Left lobe of liver (tissue), 2 donors: ENCODE measurements around the gene TMEM178B. TPM values are rescaled to one million over a fixed set of nuclear protein-coding genes. Genes with fewer than 3 reads are reported as not detected.

Experiments
- ATAC-seq: fragments of 200-7000 bp; cut with Tn5 transposase; one replicate; pipeline ENCODE4 v1.9.1; 2020; ENCODE audit warnings: mild to moderate bottlenecking, moderate library complexity
- DNase-seq: peaks from one replicate; pipeline ENCODE4 v3.0.0-alpha.2; 2020; ENCODE audit warnings: low spot score
- total RNA-seq: library from RNA; stranded (reverse); gene quantifications from one replicate; pipeline ENCODE4 v1.2.1, GENCODE V29; 2021
- donor health status: DM: no; HTN: no; CAD: no; lungs with moderate emphysema.
- donor health status: DM: no; HTN: yes; CAD: no.

The TMEM178B gene
- total RNA-seq, 1 donor from 2014 or later, result not detected

DNA sequence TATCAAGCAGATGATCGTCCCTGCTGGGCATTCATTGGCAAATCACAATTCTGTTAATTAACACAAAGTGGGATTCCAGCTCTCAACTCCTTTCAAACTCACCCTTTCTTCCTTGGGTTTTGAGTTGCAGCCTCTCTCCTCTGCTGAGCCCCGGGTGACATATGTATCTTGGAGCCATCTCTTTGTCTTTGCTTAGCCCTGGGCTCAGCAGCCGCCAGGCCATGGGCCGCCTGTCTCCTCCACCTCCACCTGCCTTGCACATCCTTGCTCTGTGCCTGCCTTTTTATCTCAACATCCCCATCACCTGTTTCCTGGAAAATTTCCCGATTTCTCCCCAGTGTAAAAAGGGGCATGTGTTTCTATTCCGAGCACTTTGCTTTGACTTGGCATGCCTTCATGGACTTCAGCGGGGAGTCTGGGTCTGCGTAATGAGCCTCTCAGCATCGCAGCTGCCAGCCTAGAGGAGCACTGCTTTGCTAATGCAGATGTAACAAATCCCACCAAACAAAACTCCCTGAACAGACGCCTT lies 336.0 kb downstream of the TMEM178B start:
- ATAC-seq (no peak), DNase-seq (no peak)

DNA sequence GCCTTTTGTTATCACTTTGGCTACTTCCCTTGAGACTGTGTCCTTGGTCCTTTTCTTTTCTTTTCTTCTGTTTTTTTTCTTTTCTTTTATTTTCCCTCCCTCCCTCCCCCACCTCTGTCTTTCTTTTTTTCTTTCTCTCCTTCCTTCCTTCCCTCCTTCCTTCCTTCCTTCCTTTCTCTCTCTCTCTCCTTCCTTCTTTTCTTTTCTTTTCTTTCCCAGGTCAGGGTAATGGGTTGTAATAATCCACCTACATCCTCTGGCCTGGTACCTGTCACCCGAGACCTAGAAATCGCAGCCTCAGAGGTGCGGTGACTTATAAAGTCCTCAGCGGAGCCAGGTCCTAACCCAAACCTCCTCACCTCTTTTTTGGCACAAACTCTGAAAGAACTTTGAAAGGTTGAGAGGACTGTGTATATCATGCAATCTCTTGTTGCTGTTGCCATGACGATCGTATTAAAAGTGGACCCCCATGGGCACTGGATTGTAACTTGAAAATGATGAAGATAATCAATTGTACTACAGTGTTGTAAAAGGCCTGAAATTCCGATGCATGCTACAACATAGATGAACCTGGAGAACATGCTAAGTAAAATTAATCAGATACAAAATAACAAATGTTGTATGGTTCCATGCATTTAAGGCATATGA lies 336.6 kb downstream of the TMEM178B start:
- ATAC-seq, result no peak

DNA sequence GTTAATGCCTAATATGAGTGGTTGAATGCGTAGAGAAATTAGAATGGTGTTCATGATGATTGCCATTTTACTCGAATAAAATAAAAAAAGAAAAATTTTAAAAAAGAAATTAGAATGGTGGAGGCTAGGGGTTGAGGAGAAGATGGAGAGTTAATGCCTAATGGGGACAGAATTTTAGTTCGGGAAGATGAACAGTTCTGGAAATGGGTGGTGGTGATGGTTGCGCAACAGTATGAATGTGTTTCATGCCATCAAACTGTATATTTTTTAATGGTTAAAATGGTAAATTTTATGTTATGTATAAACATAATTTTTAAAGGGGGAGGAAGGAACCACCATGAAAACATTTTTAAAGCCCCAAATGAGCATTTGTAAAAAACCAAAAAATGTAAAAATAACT lies 337.3 kb downstream of the TMEM178B start:
- ATAC-seq (no peak), DNase-seq (no peak)

More for the DNA sequence above, 336.6 kb downstream of the TMEM178B start:
- DNase-seq, result no peak

DNA sequence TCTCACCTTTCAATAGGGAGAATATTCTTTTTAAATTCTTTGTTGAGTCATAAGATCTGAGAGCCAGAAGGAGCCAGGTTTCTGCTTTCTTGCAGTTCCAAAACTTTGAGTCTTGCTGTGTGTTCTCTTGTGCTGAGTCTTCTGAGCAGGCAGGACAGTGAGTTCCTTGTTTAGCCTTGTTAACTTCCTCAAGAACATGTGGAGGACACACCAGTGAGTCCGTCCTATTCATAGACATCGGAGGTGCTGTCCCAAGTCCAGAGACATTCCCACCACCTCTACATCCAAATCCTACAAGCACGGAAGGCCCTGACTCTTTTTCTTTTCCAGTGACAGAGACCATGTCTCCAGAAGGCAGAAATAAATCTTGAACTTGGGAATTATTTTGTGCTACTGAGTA lies 342.1 kb downstream of the TMEM178B start:
- DNase-seq (no peak), ATAC-seq (no peak)

DNA sequence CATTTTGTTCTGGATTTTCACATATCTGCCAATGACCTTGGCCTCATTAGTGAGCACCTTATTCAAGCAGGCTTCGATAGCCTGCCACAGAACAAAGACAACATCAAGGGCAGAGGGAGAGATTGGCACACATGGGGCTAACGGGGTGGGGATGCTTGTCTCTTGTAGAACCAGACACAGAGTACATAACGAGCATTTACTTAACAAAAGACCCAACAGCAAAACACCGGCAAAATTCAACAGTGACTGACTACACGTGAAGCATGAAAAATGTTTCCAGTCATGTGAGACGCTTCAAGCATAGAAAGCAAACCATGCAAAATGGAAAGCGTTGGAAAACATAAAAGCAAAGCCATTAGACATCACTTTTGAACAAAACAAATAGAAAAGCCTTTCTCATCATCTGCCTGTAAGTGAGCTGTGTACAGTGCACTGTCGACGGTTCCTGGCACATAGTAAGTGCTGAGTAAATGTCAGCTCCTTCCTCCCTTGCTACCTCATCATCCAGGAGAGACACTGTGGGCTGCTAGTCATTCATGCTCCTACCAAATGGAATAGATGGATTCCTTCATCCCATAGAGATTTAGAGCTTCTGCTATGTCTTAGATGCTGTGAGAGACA lies 342.9 kb downstream of the TMEM178B start:
- no peak for ATAC-seq

DNA sequence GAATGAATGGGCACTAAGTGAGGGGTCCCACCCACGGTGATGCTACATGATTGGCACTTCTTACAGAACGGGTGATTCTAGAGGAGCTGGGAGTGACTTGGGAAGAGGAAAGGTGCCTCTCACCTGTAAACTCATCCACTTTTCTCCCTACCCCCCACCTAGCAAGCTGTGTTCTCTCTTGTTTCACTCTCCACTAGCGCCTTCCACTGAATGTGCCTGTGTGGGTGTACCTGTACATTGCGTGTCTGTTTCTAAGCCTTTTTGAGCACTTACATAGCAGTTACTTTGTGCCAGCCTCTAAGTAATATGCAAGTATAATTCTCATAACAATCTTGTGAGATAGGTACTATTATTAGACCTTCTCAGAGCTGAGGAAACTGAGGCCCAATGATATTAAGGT lies 343.6 kb downstream of the TMEM178B start:
- ATAC-seq (no peak), DNase-seq (no peak)

More for the DNA sequence above, 342.9 kb downstream of the TMEM178B start:
- DNase-seq, result no peak

DNA sequence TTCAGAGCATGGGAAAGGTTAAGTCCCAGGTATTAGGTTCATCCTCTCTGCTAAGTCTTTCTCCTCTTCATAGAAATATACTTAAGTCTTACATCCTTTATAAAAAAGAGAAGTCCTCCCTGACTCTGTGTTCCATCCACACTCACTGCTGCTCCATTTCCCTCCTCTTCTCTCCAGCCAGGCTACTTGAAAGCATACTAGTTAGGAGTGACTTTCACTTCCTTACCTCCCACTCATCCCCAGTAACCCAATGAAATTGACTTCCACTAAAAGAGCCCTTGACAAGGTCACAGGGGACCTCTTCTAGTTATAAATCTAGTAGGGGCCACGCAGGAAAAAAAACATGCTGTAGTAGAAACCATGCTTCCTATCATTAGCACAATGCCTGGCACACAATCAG lies 344.2 kb downstream of the TMEM178B start:
- ATAC-seq (no peak), DNase-seq (no peak)

DNA sequence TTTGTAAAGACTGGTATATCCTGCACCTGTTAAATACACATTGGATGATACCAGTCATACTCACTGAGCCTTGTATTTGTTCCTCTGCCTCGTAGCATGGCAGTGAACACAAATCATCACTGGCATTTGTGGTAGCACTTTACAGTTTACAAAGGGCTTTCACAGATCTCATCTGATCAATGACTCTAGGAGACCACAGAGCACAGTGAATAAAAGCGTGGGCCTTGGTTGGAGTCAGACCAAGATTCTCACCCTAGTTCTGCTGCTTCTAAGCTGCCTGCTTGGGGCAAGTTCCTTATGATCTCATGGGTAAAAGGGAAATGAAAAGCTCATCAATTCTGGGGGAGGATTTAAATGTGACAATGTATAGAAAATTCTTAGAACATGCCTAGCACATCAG lies 347.4 kb downstream of the TMEM178B start:
- DNase-seq (no peak), ATAC-seq (no peak)

DNA sequence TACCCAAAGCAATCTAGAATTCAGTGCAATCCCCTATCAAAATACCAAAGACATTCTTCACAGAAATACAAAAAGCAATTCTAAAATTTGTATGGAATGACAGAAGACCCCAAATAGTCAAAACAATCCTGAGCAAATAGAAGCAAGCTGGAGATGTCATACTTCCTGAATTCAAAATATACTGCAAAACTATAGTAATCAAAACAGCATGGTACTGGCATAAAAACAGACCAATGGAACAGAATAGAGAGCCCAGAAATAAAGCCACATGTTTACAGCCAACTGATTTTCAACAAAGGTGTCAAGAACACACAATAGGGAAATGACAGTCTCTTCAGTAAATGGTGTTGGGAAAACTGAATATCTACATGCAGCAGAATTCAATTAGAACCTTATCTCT lies 353.3 kb downstream of the TMEM178B start:
- DNase-seq (no peak), ATAC-seq (no peak)

DNA sequence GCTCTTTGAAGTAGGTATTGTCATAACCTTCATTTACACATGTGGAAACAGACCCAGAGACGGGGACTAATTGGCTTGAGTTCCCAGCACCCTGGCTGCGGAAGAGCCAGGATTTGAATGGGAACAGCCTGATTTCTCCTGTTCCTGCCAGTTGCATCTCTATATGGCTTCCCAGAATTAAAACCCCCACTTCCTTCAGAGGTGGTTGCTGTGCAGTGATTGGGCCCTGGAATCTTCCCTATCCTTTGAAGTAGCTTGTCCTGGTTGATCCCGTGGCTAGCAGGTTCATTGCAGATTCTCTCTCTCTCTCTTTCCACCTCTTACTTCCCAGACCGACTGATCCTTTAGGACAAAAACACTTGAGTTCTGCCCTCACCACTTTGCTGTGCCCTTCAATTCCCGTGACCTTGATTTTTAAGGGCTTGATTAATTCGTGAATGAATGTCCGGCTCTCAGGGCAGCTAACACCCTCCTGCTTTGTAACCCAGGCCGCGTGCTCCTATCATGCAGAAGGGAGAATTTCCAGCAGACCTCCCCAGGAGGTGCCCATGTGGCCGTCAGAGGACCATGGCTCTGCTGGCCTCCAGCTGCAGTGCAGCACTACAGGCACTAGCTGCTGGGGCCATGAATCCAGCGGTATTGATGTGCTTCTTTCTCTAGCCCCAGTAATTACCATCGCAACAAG lies 356.7 kb downstream of the TMEM178B start:
- ATAC-seq, result no peak
- DNase-seq, result no peak

DNA sequence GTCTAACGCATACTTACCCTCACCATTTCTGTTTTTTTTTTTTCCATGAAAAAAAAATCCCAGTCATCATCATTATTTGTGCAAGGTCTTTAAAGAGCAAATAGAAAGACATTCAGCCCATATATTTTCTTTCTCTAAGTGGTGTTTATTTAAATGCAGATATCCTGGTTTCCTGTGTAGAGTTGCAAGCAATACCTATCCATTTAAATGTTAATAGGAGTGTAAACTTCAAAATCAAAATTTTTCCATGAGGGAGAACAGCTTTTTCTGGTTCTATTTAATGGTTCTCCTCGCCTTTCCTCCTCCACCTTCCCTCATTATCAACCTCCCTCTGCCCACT lies 357.2 kb downstream of the TMEM178B start:
- ATAC-seq, result no peak
- DNase-seq, result no peak

DNA sequence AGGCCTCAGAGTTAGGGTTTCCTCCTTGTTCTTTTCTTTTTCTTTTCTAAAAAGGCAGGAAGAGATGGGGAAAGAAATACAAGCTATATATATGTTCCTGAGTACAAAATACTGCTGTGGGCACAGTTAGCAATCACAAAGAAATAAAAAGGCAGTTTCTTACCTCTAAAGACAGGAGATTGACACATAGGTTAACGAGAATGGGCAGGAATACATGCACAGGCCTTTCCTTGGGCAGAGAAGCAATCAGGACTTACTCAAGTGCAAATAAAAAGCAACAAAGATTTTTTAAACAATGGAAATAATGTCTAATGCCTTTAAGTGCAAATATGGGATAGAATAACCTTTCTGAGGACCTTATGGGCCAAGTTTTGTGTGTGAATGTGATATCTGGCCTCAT lies 357.8 kb downstream of the TMEM178B start:
- no peak for DNase-seq

DNA sequence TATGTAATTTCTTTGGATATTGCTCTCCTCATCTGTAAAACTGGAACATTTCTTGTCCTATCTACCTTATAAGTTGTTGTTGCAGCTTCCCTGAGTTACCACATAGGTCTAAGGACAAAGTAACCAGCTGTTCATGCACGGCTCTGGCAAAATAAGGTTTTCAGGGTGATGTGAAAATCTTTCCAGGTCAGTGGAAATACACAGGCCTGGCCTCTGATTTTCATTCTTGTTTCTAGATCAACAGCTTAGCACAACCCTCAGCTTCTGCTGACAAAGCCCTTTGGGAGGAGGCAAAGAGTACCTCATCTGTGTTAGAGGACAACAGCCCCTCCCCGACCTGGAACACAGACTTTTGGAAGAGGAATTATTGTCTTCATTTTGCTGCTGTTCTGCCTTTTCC lies 359.8 kb downstream of the TMEM178B start:
- ATAC-seq (no peak), DNase-seq (no peak)

More for the DNA sequence above, 357.8 kb downstream of the TMEM178B start:
- no peak for ATAC-seq

DNA sequence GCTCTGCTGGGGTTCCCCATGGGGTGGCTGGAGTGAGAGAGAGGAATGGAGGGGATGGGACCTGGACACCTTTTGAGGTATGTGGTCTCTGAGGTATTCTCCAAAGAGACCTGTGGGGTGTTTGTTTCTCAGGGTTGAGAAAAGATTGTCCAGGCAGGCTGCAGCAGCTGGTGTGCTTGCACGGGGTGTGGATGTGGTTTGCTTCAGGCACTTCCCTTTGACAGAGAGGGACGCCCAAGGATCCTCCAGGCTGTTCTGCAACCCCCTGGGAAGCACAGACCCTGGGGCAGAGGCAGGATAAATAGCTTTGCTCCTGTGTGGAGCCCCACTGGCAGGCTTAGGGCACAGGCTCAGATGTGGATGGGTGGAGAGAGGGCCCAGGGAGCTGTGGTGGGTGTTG lies 362.3 kb downstream of the TMEM178B start:
- no peak for DNase-seq
- no peak for ATAC-seq

DNA sequence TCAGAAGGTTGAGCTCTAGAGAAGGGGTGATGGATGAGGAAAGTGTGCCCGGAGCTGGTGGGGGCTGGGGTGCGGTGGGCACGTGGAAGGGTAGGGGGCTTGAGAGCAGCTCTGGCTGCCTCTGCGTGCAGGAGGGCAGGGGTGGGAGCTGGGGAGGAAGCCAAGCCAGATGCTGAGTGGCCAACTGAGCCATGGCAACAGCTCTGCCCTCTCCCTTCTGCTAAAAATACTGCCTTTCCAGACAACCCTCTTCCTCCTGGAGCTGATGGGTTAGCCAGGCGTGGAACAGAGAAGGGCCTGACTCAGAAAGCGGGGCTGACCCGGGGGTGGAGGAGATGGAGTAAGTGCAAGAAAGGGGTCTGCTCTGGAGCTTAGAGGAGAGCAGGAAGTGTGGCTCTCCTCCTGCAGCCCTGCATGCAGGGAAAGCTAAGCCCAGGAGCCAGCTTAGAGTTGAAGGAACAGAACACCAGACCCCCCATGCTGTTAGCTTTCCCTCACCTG lies 362.8 kb downstream of the TMEM178B start:
- ATAC-seq (no peak), DNase-seq (no peak)

DNA sequence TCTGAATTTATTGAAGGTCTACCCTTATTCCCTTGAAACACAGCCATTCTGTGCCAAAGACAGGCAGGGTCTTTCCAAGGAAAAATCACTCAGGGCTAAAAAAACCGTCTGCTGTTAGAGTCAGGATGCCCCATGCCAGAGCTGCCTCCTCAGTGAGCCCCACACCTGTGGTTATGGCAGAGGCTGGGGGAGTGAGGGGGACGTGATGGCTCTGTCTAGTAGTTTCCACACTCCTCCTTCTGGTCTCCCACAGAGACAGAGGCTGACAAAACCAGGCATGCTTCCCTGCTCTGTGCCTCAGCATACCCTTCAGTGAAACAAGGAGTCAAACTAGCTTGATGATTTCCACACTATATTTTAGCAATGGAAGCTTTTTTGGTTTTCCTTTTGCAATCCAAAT lies 365.3 kb downstream of the TMEM178B start:
- no peak for ATAC-seq
- no peak for DNase-seq

DNA sequence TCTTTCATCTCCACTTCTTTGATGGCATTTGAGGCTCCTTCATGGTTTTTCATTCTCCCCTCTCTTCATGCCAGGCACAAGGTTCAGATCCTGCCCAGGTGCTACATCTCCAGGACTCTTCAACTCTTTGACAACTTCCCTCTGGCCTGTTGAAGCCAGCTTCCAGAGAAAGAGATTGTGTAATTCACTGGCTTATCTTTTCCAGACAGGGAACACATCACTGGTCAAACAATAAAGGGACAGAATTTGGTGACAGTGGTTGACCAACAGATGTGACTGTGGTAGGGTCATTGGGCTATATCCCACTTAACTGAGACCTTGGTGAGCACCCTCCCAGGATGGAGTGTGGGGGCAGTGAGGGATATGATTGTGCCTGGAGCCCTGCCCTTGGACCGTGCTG lies 365.9 kb downstream of the TMEM178B start:
- peak; percentile 87 for ATAC-seq
- no peak for DNase-seq

DNA sequence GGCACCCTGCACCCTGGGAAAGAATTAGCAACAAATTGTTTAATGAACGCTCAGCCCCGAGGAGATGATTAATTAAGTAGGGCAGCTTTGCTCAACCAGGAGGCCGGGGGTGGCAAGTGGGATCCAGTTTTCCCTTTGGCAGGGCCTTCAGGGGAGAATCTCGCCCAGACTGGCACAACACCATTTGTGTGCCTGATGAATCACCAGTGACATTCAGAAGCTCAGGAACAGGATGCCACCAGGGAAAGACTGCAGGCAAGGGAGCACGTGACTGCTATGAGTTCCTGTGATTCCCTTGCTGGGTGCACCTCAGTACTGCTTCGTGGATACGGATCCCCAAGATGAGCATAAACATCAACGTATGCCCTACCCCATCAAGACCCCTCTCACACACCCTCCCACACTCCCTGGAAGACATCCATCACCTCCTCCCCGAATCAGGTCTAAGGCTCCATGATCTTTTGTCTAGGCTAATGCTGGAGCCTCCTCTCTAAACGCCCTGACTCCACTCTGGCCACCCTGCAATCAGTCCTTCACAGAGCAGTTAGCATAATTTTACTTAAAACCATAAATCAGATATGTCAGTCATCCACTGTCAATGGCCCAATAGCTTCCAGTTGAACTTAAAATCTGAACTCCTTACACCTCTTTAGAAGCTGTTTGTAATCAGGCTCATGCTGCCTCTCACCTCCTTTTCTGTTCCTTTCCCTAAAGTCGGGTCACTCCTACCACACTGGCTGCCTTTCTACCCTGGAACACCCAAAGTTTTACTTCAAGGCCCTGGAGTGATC lies 368.2 kb downstream of the TMEM178B start:
- no peak for ATAC-seq
- no peak for DNase-seq

DNA sequence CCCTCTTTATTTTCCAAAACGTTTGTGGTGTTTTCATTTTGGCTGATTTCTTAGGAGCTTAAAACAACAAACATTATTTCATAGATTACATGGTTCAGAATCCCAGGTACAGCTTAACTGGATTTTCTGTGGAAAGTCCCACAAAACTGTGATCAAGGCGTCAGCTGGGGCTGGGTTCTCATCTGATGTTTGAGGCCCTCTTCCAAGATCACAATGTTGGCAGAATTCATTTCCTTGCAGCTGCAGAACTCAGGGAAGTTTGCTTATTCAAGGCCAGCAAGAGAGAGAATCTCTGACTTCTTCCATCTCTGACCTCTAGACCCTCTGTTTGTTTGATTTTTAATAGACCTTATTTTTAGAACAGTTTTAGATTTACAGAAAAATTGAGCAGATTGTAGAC lies 368.9 kb downstream of the TMEM178B start:
- no peak for DNase-seq

DNA sequence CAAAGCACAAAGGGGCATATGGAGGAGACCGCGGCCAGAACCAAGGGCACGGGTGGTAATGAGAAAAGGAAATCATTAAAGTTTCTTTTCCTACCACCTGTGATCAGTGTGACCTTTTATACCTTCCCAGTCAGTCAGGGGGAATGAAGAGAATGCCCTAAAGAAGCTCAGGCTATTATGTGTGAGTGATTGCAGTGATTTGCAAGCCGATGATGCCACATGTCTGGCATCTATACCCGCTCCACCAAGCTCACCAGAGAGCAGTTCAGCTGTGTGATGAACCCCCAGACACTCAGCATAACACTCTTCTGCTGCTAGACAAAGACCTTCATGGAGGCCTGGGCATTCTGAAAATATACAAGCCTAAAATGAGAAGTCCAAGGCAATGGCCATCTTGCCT lies 371.1 kb downstream of the TMEM178B start:
- no peak for DNase-seq
- ATAC-seq, result no peak

More for the DNA sequence above, 368.9 kb downstream of the TMEM178B start:
- no peak for ATAC-seq

DNA sequence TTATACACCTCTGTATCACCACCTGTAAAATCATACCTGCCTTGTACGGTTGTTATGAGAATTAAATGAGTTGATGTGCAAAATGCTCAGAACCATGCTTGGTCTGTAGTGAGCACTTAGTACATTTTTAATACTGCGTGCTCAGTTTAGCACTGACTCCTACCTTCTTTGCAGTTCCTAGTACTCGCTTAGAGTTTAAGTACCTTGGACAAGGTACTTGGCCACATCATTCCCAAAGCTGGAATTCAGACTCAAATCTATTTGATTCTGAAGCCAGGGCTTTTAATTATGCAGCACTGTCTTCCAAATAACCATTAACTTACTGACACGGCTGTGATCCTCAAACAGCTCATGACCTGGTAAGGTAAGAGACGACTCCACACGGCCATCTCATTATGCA lies 377.4 kb downstream of the TMEM178B start:
- ATAC-seq (no peak), DNase-seq (no peak)
